ENCODE data around the gene ASB8. TPM values are rescaled to one million over a fixed set of nuclear protein-coding genes. Genes with fewer than 3 reads are reported as not detected.
A peak's percentile ranks its signal among the peaks of the same experiment; 100 is the strongest.

Gene ASB8
- total RNA-seq, 6 experiments from 2014 or later = 17.7 to 29.3 (median 21.6) TPM

DNA sequence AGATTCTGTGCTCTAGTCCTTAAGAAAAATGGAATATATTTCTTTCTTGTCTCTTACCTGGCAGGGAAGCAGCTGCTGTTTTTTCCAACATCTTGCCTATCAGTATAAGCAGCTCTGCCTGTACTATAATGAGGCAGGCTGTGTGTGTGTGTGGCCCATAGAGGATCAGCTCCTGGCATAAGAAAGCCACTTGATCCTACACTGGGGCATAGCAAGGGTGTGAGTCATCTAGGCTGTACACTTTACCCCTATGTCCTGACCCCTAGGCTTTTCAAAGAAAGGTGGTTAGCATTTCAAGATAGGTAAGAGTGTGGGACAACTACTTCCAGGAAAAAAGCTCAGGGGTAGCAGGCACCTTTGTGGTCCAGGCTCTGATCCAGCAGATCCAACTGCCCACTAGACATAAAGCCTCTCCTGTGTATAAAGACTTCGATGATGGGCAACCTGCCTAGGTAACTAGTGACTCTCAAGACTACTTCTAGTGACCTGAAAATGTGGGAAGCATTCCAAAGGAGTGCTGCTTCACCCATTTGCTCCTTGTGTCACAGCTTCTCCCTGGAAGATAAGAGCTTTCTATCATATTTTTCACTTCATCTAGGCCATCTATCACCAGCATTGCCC, 46.5 kb downstream of the ASB8 start:
- Histone ChIP-seq H3K36me3 (no peaks in the 10 kb centered on the region), H3K4me1 (peaks cover 0 to 7% (median 3%) of the 10 kb centered on the region in 4 donors), H3K27me3 (no peaks in the 10 kb centered on the region), H3K27ac (no peak overlapping the region), H3K9me3 (no peaks in the 10 kb centered on the region), H3K4me3 (no peak overlapping the region)
- WGBS (ENCODE audit: insufficient coverage, low coverage, low lambda C conversion rate, missing lambda C conversion rate) = no CpG with 5 or more reads among the region's 1 CpG
- DNase-seq (no peak), ATAC-seq (no peak)
- TF ChIP-seq POLR2A (IDR thresholded peaks at IDR 0.05) = no peak
- TF ChIP-seq CTCF (IDR thresholded peaks at IDR 0.05) = no peak
- intact Hi-C loops (cut with DNase I) = no loop called here

DNA sequence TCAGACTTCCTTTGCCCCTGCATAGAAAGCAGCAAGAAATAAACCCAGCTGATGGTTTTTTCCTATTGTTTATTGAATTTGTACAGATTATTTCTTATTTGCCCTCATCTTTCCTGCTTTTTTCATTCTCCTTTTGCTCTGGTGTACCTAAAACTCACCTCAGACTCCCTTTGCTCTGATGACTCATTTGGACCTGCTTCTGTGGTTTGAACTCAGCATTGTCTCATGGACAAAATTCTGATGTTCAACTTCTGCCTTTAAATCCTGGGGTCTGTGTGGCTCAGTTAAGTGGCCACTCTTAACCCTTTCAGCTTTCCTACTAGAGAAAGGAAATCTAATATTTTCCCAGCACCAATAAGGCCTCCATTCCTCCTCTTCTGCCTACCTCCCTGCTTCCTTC, 47.9 kb downstream of the ASB8 start:
- intact Hi-C loops (cut with DNase I) = no loop called here
- DNase-seq (no peak), ATAC-seq (no peak)
- no peaks in the 10 kb centered on the region for H3K36me3 ChIP-seq
- no peaks in the 10 kb centered on the region for H3K9me3 ChIP-seq
- peaks cover 0 to 13% (median 6%) of the 10 kb centered on the region in 4 donors for H3K4me1 ChIP-seq
- no peak overlapping the region for H3K4me3 ChIP-seq
- TF ChIP-seq CTCF (IDR thresholded peaks at IDR 0.05) = no peak
- no peak for TF ChIP-seq POLR2A (IDR thresholded peaks at IDR 0.05)
- H3K27me3 ChIP-seq = no peaks in the 10 kb centered on the region
- H3K27ac ChIP-seq = no peak overlapping the region

- Histone ChIP-seq H3K27ac (peak overlapping the region; percentile 87 to 96 (median 89)), H3K36me3 (no peaks in the 10 kb centered on the region), H3K4me1 (peaks cover 0 to 14% (median 6%) of the 10 kb centered on the region in 4 donors), H3K9me3 (no peaks in the 10 kb centered on the region), H3K27me3 (no peaks in the 10 kb centered on the region), H3K4me3 (peak overlapping the region; percentile 85 to 96 (median 92))
- ATAC-seq = peak in 1 of 4 donors; percentile 5
- DNase-seq = no peak
- TF ChIP-seq CTCF (IDR thresholded peaks at IDR 0.05) = no peak
- 65% methylated on average over 5 of the region's 5 CpGs for WGBS (ENCODE audit: insufficient coverage, low coverage, low lambda C conversion rate, missing lambda C conversion rate)
- intact Hi-C loops (cut with DNase I) = no loop called here
These were observed 50.4 kb downstream of the ASB8 start for GRCh38 chr12:48106681-48107613.

- peak within 1 kb of the TSS; percentile 87 to 96 (median 89) for H3K27ac ChIP-seq
- H3K27me3 ChIP-seq = no peaks in the 10 kb centered on the region
- no peaks in the 10 kb centered on the region for H3K9me3 ChIP-seq
- intact Hi-C loops (cut with DNase I) = no loop called here
- TF ChIP-seq POLR2A (IDR thresholded peaks at IDR 0.05) = peak; percentile 47
- peak in 2 of 4 donors; percentile 6 to 32 for TF ChIP-seq CTCF (IDR thresholded peaks at IDR 0.05)
- peak; percentile 89 to 92 (median 92) for DNase-seq
- H3K36me3 ChIP-seq = no peaks in the 10 kb centered on the region
- H3K4me3 ChIP-seq = peak within 1 kb of the TSS; percentile 85 to 96 (median 92)
- WGBS (ENCODE audit: insufficient coverage, low coverage, low lambda C conversion rate, missing lambda C conversion rate) = 1% methylated on average over 32 of the region's 53 CpGs
- ATAC-seq = peak; percentile 96 to 98 (median 96)
- H3K4me1 ChIP-seq = peaks cover 0 to 14% (median 6%) of the 10 kb centered on the region in 4 donors
These were observed 51.2 kb downstream of the ASB8 start, which contains the start of gene SENP1 for GRCh38 chr12:48105867-48106680. Gene SENP1 (minus strand): TSS chr12:48106079. CDS start chr12:48101472, 4,607 bp downstream.

Measured in right lobe of liver (tissue), 6 donors.